Amniotic epithelial cell (primary cell): Measurements from ENCODE around the gene TIMP2.

ENCODE experiments used
- DNase-seq: peaks from one replicate; pipeline ENCODE4 v3.0.0-alpha.2; 2010; ENCODE audit warnings: low read depth

The TIMP2 gene

DNA sequence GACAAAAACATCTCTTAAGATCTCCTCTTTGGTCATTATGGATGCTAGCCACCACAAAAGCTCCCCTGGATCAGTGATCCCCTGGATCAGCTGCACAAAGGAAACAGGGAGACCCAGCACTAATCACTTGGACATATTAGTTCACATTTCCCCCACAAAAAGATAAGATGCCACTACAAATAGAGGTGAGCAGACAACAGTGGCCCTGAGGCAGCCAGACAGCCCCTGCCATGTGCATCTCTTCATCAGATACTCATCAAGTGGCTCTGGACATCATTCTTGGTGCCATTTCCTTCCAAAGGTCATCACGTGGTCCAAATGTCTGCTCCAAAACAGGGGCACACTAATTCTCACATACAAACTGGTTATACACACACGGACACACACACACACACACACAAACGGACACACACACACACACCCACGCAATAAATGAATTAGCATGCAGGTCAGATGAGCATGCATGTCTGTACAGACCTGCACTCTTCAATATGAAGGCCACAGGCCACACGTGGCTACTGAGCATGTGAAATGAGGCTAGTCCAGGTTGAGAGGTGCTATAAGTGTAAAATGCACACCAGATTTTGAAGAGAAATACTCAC is 88.7 kb downstream of the TIMP2 start:
- DNase-seq: no peak

DNA sequence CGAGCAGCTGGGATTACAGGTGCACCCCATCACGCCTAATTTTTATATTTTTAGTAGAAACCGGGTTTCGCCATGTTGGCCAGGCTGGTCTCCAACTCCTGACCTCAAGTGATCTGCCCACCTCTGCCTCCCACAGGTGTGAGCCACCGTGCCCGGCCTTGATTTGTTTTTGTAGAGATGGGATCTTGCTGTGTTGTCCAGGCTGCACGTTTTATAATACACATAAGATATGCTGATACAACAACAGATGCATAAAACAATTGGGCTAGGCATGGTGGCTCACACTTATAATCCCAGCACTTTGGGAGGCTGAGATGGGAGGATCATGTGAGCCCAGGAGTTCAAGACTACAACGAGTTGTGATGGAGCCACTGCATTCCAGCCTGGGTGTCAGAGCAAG is 90.6 kb downstream of the TIMP2 start:
- no peak for DNase-seq

DNA sequence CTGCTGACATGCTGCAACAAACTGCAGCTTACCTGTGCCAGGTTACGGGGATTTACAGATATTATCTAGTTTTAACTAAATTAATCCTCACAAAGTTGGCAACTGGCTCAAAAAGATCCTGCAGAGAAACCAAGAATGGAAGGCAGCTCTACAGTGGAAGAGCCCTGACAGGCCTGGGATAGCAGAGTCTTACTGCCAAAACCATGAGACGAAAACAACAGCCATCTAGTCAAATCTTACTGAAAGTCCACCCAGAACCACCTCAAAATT is 92.7 kb downstream of the TIMP2 start:
- DNase-seq: no peak

DNA sequence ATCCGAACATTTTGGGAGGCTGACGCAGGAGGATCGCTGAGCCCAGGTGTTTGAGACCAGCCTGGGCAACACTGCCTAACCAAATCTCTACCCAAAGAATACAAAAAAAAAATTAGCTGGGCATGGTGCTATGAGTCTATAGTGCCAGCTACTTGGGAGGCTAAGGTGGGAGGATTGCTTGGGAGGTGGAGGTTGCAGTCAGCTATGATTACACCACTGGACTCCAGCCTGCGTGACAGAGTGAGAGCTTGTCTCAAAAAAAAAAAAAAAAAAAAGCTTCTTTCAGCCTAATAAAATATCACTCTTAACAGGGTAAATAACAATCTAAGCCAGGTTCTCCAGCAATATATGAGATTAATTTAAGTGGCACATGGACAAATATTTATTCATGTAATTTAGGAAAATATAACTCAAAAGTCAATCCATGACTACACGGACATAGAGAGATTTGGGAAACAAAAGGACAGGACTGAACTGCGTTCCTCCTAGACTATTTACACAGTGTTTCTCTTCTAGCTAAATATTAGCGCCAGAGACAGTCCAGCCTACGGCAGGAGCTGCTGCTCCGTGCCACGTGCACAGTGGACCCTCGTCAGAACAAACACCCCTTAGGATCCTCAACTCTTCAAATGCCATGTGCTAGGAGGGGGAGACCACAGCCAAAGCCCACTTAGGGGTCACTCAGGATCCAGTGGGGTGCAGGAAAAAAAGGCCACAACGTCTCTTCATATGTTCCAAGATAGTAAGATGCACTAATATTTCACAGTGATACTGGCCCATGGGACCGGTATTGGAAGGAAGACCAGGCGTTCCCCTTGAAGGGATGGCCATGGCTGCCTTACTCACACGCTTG is 93.3 kb downstream of the TIMP2 start:
- DNase-seq: no peak

DNA sequence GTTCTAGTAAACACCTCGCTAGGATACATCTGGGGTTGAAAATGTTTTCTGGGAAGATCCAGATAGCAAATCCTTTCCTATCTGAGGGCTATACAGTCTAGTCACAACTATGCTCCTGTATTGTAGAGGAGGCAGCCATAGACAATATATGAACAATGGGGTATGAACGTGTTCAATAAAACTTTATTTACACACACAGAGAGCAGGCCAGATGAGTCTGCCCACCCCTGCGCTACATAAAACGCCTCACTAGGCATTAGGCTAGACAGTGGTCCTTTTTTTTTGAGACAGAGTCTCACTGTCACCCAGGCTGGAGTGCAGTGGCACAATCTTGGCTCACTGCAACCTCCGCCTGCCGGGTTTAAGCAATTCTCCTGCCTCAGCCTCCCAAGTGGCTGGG is 95.7 kb downstream of the TIMP2 start:
- DNase-seq: no peak

DNA sequence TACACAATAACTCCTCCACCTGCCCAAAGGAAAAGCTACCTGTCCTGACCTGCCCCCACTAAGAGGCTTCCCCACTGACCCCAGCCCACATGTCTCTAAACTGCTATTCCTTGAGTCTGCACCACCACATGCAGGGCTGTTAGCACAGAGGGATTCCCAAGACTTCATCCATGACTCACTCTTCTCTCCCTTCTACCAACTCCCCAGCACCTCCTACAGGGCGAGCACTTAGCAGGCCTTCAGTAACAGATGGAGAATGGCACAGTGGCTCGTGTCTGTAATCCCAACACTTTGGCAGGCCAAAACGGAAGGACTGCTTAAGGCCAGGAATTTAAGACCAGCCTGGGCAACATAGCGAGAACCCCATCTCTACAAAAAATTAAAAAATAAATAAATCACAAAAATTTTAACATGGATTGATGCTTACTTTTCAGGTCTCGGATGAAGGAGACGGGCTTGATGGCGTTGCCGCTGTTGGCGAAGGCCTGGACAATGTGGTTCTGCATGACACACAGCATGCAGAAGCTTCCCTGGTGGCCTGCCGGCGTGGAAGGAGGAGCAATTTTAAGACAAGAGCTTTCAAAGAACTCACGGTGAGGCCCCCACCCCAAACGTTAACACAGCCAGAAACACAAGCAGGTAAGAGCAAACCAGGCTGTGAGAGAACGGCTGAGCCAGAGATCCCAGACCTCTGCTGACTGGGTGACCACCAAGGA is 96.6 kb downstream of the TIMP2 start:
- peak; percentile 85 for DNase-seq

DNA sequence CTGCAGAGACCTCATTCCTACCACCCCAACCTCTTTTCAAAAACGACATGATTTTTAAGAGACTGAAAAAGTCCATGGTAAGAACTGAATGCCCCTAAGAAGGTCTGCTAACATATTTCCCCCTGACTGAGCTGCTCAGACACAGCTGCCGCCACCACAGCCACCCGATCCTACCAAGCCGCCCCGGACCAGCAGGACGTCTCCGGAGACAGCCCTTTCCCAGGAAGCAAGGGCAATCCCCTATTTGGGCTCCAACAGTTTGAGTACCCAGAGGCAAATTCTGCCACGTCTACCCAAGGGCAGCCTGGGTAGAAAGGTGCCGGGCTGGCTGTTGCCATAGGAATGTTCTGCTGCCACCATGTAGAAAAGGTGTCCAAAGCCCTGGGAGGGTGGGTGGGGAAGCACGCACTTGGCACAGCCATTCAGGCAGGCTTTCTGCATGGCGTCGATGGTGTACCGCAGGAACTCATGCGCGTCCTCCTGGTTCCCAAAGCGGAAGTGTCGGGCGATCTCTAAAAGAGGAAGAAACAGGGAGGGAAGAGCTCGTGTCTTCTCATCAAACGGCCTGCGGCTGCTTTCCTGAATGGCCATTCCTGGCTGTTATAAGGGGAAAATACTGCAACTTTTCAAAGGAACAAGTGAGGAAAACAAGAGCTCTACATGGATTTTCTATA is 98.2 kb downstream of the TIMP2 start:
- no peak for DNase-seq

DNA sequence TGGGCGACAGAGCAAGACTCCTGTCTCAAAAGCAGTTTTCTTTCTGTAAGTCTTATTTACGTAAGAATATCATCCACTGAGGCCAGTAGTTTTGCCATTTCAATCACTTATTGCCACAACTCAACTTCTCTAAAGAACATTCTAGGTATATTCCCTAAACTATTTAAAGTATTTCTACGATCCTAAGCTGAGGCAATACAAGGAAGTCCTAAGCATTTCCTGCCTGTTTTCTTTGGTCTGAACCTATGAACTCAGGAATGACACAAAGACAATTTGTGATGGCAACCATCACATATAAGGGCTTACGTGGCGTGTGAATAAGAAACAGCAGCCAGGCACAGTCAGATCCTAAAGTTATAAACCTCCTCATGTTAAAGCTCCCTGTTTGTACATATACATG is 98.8 kb downstream of the TIMP2 start:
- DNase-seq: peak; percentile 45

DNA sequence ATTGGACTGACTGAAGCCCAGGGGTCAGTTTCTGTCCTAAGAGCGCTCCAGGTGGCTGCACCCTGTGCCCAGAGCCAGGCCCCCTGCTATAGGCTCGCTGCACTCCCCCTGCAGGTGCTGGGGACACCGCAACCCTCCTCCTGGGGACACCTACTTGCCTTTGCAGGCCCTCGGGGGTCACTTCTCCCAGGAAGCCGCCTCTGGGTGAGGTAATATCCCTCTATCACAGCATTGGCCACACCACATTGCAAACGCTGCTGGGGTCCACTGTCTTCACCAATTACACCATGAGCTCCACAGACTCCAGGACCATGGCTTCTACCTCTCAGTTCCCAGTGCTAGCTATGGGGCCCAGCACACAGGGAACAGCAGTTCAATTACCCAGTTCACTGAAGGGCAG is 99.5 kb downstream of the TIMP2 start:
- DNase-seq: no peak

DNA sequence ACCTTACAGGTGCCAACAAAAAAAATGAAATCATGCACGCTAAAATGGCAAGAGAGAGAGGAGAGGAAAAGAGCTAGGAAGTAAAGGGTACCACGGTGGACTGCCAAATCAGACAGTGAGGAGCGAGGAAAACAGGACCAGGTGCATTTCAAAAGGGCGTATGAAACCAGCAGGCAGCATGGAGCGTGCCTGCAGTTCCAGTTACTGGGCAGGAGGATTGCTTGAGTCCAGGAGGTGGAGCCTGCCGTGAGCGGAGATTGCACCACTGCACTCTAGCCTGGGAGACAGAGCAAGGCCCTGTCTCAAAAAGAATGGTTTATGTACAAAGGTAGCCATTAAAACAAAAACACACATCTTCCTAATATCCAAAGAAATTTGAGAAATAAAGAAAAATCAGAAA is 100.9 kb downstream of the TIMP2 start:
- DNase-seq: no peak

DNA sequence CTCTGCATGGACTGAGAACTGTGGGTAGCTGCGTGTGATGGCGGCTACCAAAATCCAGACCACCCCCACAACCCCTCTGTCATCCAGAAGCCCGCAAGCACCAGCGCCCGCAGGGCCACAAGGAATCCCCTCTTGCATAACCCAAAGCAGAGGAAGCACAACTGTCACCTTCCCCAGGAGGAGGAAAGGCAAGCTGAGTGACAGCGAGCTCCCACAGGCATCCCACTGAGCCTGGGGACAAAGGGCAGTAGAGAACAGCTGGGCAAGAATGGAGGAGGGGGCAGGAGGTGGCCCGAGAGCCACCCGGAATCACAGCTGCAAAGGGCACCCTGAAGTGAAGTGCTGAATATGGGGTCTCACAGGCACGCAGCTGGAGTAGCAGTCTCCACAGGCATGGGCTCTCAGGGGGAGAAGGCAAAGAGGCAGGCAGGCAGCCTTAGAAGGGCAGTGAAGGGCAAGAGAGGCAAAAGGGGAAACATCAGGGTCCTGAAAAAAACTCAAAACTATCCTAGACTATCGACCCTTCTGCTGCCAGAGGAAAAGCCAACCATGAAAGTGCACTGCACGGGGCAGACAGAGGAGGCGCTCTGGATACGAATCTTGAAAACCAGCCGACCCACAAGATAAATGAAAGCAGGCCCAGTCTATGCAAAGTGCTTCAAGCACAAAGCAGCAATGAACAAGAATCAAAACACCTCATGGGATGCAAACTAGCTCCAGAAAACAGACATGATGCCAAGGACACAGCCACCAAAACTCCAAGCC is 101.7 kb downstream of the TIMP2 start:
- DNase-seq: no peak

DNA sequence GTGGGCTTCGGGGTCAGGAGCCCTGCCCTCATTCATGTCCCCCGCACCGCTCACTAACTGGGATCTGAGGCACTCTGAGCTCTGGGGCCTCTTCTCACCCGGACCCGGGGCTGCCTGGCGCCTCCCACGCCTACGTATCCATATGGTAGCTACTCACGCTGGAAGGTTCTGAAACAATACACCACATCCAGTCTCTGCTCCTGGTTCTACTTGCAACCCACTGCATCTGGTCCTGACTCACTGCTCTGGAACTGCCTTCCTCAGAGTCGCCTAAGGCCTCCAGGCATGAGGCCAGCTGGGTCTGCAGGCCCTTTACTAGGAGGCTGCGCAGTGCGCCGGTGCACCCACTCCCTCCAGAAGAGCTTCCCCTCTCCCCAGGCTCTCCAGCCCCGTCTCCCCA is 102.6 kb downstream of the TIMP2 start:
- peak; percentile 95 for DNase-seq

DNA sequence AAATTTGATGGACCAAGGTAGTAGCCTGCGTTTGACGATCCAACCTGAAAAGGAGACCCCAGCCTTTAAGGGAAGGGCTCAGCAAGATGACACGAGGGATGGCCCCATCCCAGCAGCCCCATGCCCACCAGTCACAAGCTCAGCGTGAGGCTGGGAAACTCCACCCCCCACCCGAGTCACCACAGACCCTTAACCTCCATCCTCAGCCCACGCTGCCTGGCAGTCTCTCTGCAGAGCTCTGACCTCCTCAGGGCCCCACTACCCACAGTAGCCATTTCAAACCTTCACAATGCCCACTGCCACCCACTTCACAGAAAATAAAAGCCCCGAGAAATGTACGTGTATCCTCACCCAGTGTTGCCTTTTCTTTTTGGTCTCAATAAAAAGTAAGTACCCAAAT is 103.2 kb downstream of the TIMP2 start:
- DNase-seq: no peak

DNA sequence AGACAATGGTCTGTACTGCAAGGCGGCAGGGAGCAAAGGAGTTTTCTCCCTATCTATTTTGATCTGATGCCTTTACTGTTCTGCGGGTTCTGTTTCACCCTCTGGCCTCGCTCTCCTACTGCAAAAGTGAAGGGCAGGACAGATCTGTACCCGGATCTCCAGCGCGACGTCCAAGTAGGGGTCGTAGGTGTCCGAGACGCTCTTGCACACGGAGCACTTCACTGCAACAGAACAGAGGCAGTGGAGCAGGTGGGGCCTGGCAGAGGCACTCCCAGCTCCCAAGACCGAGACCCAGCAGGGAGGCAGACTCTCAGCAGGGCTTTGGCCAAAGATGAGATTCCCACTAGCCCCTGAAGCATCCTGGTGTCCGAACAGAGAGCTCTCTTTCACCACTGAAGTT is 104.3 kb downstream of the TIMP2 start:
- no peak for DNase-seq

DNA sequence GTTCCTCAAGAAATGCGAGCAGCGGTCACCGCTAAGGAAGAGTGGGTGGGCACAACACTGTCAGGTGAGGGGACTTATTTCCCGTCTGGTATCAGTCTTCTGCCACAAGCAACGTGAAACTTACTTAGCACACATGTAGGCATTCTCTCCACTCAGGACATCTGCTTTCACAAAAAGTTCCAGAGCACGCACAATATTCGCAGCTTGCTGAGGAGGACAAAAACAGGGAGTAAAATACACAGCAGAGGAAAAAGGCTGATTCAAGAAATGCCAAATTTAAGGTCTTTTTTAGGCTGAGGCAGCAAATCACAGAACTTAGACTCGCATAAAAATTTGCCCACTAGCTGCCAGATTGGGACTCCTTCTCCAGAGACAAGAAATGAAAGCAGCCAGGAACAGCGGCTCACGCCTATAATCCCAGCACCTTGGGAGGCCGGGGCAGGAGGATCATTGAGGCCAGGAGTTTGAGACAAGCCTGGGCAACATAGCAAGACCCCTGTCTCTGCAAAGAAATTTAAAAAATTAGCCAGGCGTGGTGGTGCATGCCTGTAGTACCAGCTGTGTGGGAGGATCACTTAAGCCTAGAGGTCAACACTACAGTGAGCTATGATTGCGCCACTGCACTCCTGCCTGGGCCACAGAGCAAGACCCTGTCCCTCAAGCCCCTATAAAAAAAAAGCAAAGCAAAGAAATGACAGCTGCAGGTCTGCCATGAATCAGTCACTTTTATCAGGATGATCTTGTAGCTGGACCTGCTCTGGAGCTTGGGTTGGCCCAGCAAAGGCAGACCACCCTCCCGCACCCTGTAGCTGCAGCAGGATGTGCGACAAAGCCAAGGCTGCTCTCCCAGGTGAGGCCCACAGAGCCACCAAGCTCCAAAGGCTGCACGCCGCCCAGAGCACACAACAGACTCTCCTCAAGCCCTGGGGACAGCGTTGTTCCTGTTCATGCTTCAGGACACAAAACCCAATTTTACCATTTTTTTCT is 105.1 kb downstream of the TIMP2 start:
- DNase-seq: no peak

DNA sequence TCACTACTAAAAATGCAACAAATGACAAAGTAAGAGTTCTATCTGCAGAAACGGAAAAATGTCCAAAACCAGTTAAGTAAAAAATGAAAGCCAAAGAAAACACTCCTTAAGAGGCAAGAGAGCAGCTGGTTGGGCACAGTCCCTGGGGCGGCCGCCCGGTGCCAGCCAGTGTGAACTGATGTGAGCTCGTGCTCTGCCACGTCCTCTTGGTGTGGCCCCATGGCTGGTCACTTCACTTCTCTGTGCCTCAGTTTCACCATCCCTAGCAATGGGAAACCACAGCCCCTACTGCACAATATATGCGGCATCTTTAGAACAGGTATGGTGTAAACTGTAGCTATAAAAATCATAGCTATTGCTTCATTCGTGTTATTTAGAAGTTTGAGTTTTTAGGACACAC is 105.8 kb downstream of the TIMP2 start:
- no peak for DNase-seq

DNA sequence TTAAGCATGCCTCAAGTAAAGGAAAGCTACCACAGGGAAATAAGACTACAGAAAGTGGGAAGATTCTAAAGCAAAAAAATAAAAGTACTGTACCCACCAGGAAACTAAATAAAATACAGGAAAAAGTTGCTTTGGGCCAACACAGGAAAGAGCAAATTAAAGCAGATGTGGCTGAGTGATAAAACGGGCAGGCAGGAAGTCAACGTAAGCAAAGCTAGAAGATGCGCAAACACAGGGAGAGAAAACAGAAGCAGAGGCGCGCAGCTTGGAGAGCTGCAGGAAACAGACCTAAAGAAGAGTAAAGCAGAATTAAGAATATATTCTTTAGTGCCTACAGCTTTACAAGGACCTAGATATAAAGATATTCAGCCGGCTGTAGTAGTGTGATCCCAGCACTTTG is 106.3 kb downstream of the TIMP2 start:
- no peak for DNase-seq

DNA sequence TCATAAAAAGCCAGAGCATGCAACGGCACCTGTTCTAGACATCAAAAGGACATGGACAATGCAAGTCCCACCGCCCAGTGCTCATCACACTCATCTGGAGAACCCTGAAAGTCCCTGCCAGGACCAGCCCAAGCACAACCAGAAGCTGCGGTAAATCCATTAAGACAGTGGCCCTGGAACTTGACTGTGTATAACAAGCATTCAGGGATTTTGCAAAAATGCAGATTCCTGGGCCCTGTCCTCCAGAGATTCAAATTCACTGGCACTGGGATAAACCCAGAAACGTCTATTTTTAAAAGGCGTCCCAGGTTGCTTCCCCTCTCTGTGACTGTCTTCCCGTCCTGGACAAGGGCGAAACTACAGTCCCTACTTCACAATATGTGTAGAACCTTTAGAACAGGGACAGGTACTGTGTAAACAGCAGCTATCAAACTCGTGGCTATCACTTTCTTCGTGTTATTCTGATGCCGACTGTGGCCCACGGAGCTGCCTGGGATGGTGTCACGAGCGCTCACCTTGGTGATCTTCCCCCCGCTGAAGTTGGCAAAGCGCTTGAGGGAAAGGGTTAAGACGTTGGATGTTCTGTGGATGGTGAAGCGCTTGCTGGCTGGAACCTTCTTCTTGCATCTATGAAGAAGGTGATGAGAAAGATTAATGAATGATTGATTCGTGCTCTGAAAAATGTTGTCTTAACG is 106.9 kb downstream of the TIMP2 start:
- DNase-seq: no peak

DNA sequence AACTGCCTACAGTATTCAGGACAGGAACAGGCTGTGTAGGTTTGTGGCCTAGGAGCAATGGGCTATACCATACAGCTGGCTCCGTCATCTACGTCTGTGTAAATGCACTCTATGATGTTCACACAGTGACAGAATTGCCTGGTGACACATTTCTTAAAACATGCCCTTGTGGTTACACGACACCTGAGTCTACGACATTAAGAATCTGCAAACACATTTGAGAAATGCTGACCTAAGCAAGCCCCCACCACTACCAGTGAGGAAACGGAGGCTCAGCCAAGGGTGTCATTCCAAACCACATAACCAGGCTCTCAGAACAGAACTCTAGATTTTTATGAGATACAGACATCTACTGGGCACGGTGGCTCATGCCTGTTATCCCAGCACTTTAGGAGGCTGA is 108.1 kb downstream of the TIMP2 start:
- no peak for DNase-seq

DNA sequence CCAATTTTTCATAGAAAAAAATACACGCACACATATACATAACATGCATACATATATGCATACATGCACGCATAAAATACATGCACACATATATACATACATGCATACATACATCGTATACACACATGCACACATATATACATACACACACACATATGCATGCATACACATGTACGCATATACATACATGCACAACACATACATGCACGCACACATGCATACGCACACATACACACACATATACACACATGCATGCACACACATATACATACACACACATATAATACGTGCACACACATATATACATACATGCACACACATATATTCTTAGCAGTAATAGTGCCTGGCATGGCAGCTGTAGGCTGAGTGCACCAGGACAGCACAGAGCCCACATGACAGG is 109.5 kb downstream of the TIMP2 start:
- DNase-seq: no peak
